ENCODE measurements around the gene TBCA. TPM values are rescaled to one million over a fixed set of nuclear protein-coding genes. Genes with fewer than 3 reads are reported as not detected.
A peak's percentile ranks its signal among the peaks of the same experiment; 100 is the strongest.

The TBCA gene, protein sequence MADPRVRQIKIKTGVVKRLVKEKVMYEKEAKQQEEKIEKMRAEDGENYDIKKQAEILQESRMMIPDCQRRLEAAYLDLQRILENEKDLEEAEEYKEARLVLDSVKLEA
- total RNA-seq = 100 to 1,000 TPM; 116 to 195 TPM

DNA sequence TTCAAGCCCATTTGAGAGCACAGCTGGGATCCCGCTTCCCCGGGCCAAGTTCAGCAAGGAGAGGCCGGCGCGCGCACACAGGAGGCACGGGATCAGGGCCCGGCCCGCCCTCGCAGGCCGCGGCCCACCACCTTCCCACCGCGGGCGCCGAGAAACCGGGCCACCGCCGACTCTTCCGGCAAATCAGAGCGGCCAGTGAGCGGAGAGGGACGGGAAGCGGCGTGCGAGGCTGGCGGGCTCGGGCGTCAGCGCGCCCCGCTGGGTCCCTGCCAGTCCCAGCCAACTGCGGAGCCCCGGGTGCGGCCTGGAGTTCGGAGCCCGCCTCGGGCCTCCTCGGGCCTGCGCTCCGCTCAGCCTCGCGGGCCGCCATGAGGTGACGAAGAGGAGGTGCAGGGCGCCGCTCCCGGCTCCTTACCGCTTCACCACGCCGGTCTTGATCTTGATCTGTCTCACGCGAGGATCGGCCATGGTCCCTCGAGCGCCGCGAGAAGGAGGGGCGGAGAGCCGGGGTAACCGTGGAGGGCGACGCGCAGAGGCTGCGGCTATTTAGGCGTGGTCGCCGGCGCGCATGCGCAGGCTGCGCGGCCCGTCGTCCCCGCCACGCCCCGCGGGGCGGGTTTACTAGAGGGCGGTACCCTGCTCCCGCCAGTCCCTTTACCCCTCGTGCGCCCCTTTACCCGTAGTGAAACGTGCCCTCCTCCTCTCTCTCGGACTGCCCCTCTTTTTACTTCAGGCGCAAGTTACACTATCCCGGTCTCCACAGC, at the start of gene TBCA:
TBCA (minus strand) TSS at position 550 of the 764 bp plus-strand sequence; CDS start at position 468, 82 bp downstream.
- no peaks in the 10 kb centered on the region for H3K9me3 Mint-ChIP-seq
- peak; percentile 91 for ATAC-seq (replicated peaks)
- H3K36me3 Mint-ChIP-seq (ENCODE audit: low read depth) = peaks cover 51% of the 10 kb centered on the region
- H3K27ac Mint-ChIP-seq = peak within 1 kb of the TSS; percentile 98
- H3K4me3 Mint-ChIP-seq = peak within 1 kb of the TSS; percentile 99
- H3K27me3 Mint-ChIP-seq = no peaks in the 10 kb centered on the region
- peaks cover 34% of the 10 kb centered on the region for H3K4me1 Mint-ChIP-seq

DNA sequence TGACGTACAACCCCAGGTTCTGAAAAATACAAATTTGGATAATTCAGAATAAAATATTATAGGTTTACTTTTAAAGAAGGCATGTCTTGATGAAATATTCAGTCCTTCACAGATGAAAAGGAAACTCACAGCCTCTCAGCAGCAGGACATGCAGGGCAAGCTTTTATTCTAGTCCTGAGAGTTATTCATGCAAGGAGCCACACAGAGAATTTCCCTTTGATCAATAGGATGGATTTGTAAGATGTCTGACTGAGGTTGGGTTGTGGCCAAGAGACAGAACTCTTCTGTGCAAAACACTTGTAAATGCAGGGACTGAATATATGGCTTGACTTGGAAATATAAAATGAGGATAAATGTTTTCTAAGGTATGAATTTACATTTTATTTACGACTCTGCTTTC, 48.8 kb upstream of the TBCA start:
- H3K4me3 Mint-ChIP-seq = no peak overlapping the region
- no peak for ATAC-seq (replicated peaks)
- no peaks in the 10 kb centered on the region for H3K4me1 Mint-ChIP-seq

DNA sequence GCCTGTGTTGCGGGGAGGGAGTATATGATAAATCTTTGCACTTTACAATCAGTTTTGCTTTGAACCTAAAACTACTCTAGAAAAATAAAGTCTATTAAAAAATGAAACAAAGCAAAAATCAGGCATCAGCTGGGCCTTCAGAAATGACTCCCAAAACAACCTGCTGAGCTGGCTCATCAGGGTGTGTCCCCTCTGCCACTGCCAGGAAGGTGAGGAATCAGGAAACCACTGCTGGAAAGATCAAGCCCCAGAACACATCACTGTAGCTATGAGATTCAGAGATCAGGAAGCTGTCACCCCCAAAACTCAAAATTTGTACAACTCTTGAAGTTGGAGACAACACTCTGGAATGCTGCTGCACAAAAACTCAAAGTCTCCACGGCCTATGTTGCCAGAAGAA, 40.5 kb upstream of the TBCA start:
- Mint-ChIP-seq H3K4me1 (no peaks in the 10 kb centered on the region), H3K9me3 (no peaks in the 10 kb centered on the region), H3K27me3 (peaks cover 3% of the 10 kb centered on the region), H3K27ac (no peak overlapping the region), H3K4me3 (no peak overlapping the region), H3K36me3 (ENCODE audit: low read depth) (no peaks in the 10 kb centered on the region)
- no peak for ATAC-seq (replicated peaks)

More for the DNA sequence above, 48.8 kb upstream of the TBCA start:
- Mint-ChIP-seq H3K36me3 (ENCODE audit: low read depth) (no peaks in the 10 kb centered on the region), H3K9me3 (no peaks in the 10 kb centered on the region), H3K27me3 (peaks cover 19% of the 10 kb centered on the region), H3K27ac (no peak overlapping the region)

DNA sequence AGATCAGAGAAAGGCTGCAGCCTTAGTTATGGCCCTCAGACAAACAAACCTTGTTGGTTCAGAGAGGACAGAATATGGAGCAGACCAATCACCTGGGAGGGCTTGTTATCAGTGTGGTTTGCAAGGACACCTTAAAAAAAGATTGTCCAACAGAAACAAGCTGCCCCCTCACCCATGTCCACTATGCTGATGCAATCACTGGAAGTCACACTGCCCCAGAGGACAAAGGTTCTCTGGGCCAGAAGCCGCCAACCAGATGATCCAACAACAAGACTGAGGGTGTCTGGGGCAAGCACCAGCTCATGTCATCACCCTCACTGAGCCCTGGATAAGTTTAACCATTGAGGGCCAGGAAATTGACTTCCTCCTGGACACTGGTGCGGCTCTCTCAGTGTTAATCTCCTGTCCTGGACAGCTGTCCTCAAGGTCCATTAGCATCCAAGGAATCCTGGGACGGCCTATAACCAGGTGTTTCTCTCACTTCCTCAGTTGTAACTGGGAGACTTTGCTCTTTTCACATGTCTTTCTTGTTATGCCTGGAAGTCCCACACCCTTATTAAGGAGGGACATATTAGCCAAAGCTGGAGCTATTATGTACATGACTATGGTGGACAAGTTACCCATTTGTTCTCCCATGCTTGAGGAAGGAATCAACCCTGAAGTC, 36.9 kb upstream of the TBCA start:
- Mint-ChIP-seq H3K36me3 (ENCODE audit: low read depth) (no peaks in the 10 kb centered on the region), H3K4me3 (no peak overlapping the region), H3K27ac (no peak overlapping the region), H3K9me3 (no peaks in the 10 kb centered on the region), H3K4me1 (no peaks in the 10 kb centered on the region), H3K27me3 (peaks cover 3% of the 10 kb centered on the region)
- no peak for ATAC-seq (replicated peaks)

DNA sequence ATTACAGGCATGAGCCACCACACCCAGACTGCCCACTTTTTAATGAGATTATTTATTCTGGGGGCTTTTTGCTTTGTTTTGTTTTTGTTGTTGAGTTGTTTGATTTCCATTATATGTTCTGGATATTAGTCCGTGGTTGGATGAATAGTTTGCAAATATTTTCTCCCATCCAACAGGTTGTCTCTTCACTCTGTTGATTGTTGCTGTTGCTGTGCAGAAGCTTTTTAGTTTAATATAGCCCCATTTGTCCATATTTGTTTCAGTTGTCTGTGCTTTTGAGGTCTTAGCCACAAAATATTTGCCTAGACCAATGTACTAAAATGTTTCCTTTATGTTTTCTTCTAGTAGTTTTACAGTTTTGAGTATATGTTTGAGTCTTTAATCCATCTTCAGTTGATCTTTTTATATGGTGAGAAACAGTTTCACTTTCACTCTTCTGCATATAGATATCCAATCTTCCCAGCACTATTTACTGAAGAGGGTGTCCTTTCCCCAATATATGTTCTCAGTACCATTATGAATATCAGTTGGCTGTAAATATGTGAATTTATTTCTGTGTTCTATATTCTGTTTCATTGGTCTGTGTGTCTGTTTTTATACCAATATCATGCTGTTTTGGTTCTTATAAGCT, 30.2 kb upstream of the TBCA start:
- H3K27me3 Mint-ChIP-seq = no peaks in the 10 kb centered on the region
- peak overlapping the region; percentile 65 for H3K4me3 Mint-ChIP-seq
- peaks cover 5% of the 10 kb centered on the region for H3K9me3 Mint-ChIP-seq
- peaks cover 7% of the 10 kb centered on the region for H3K4me1 Mint-ChIP-seq
- H3K36me3 Mint-ChIP-seq (ENCODE audit: low read depth) = no peaks in the 10 kb centered on the region
- peak overlapping the region; percentile 48 for H3K27ac Mint-ChIP-seq
- no peak for ATAC-seq (replicated peaks)

DNA sequence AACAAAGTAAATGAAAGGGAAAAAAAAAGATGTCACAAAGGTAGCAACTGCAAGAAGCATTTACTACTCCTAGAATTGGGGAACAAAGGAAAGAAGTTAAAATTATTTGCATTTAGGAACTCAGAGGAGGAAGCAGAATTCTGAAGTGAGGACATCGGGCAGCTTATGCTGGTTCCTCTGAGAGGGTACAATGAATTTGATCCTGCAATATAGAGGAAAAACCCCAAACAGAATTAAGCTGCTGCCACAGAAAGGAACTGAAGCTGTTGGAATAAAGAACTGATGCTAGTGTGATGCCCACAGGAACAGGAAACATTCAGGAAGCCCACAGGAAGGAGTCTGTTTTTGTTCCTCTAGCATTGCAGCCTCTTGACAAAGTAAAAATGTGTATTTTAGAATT, 22.3 kb upstream of the TBCA start:
- Mint-ChIP-seq H3K9me3 (peaks cover 8% of the 10 kb centered on the region), H3K4me1 (no peaks in the 10 kb centered on the region), H3K27me3 (peaks cover 38% of the 10 kb centered on the region), H3K36me3 (ENCODE audit: low read depth) (no peaks in the 10 kb centered on the region), H3K27ac (no peak overlapping the region), H3K4me3 (no peak overlapping the region)
- no peak for ATAC-seq (replicated peaks)

DNA sequence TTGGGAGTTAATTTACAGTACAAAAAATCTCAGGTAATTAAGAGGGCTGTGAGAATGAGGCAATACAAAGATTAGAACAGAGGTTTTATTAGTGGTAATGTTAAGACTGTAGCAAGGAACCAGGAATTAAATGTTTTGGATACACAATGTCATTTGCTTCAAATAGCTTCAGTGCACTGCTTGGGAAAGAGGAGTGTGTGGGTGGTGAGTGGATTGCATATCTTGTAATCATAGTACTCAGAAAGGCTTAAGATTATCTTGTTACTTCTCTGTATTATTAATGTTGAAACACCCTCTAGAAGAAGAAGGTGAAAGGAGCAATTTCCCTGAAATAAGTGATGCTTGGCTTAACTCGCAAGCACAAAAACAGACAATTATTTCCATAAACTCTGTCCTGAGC, 21.0 kb upstream of the TBCA start:
- H3K27me3 Mint-ChIP-seq = peaks cover 38% of the 10 kb centered on the region
- H3K4me3 Mint-ChIP-seq = no peak overlapping the region
- no peak overlapping the region for H3K27ac Mint-ChIP-seq
- H3K4me1 Mint-ChIP-seq = no peaks in the 10 kb centered on the region
- peaks cover 8% of the 10 kb centered on the region for H3K9me3 Mint-ChIP-seq
- ATAC-seq (replicated peaks) = no peak
- no peaks in the 10 kb centered on the region for H3K36me3 Mint-ChIP-seq (ENCODE audit: low read depth)

DNA sequence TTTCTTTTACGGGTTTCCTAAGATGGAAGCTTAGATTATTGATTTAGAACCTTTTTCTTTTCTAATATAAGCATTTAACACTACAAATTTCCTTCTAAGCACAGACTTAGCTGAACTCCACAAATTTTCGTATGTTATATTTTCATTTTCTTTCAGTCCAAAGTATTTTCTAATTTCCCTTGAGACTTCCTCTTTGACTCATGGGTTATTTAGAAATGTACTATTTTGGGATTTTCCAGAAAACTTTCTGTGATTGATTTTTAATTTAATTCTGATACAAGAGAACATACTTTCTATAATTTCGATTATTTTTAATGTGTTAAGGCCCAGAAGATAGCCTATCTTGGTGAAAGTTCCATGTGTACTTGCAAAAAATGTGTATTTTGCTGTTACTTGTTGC, 19.7 kb upstream of the TBCA start:
- no peak for ATAC-seq (replicated peaks)
- Mint-ChIP-seq H3K36me3 (ENCODE audit: low read depth) (no peaks in the 10 kb centered on the region), H3K4me3 (no peak overlapping the region), H3K4me1 (no peaks in the 10 kb centered on the region), H3K9me3 (peaks cover 4% of the 10 kb centered on the region), H3K27me3 (peaks cover 38% of the 10 kb centered on the region), H3K27ac (no peak overlapping the region)

DNA sequence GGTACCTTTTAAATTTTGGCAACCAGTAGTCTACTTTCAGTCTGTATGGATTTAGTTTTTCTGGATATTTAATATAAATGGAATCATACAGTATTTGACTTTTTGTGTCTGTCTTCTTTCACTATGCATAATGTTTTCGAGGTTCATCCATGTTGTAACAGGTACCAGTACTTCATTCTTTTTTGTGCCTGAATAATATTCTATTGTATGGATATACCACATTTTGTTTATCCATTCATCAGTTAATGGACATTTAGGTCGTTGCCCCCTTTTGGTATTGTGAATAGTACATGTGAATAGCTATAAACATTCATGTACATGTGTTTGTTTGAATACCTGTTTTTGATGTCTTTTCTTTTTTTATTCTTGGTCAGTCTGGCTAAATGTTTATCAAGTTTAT, 19.1 kb upstream of the TBCA start:
- no peak overlapping the region for H3K27ac Mint-ChIP-seq
- H3K9me3 Mint-ChIP-seq = peaks cover 4% of the 10 kb centered on the region
- H3K4me3 Mint-ChIP-seq = no peak overlapping the region
- H3K4me1 Mint-ChIP-seq = no peaks in the 10 kb centered on the region
- H3K36me3 Mint-ChIP-seq (ENCODE audit: low read depth) = no peaks in the 10 kb centered on the region
- peaks cover 38% of the 10 kb centered on the region for H3K27me3 Mint-ChIP-seq
- no peak for ATAC-seq (replicated peaks)

DNA sequence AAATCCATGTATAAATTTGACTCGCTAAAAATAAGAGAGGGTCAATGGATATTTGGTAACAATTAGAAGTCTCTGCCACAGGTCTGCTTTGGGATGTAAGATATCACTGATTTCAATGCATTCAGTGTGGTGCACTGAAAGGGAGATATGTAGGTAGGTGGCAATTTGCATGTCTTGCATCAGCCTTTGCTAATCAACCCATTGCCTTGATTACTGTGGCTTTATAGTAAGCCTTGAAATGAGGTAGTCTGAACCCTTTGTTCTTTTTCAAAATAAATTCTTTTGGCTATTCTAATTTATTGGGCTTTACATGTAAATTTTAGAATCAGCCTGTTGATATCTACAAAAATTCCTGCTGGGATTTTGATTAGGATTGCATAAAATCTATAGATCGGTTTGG, 15.8 kb upstream of the TBCA start:
- Mint-ChIP-seq H3K4me1 (no peaks in the 10 kb centered on the region), H3K4me3 (no peak overlapping the region), H3K9me3 (peaks cover 4% of the 10 kb centered on the region), H3K27ac (no peak overlapping the region), H3K36me3 (ENCODE audit: low read depth) (no peaks in the 10 kb centered on the region), H3K27me3 (peaks cover 15% of the 10 kb centered on the region)
- ATAC-seq (replicated peaks) = no peak

DNA sequence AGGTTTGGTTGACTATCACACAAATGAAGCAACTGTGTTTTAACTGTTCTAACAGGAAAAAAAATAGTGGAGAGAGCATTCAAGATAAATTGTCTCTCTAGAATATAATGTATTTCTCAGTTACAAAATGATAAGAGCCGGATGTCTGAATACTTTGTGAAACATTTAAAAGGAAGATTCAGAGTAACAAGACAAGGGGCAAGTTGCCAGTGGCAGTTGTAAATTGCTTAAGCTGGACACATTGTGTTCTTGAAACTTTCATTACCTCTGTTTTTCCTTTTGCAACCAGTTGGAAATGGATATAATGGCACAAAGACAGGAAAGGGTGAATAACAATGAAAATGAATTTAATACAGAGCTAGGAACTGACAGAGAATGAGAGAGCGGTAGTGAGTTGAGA, 15.2 kb upstream of the TBCA start:
- H3K9me3 Mint-ChIP-seq = peaks cover 4% of the 10 kb centered on the region
- H3K36me3 Mint-ChIP-seq (ENCODE audit: low read depth) = no peaks in the 10 kb centered on the region
- peaks cover 9% of the 10 kb centered on the region for H3K27me3 Mint-ChIP-seq
- H3K27ac Mint-ChIP-seq = no peak overlapping the region
- H3K4me3 Mint-ChIP-seq = no peak overlapping the region
- no peaks in the 10 kb centered on the region for H3K4me1 Mint-ChIP-seq
- ATAC-seq (replicated peaks) = no peak

DNA sequence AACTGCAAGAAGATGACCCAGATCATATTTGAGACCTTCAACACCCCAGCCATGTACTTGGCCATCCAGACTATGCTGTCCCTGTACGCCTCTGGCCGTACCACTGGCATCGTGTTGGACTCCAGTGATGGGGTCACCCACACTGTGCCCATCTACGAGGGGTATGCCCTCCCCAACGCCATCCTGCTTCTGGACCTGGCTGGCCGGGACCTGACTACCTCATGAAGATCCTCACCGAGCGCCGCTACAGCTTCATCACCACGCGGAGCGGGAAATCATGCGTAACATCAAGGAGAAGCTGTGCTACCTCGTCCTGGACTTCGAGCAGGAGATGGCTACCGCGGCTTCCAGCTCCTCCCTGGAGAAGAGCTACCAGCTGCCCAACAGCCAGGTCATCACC, 9.1 kb upstream of the TBCA start:
- ATAC-seq (replicated peaks) = no peak
- no peaks in the 10 kb centered on the region for H3K36me3 Mint-ChIP-seq (ENCODE audit: low read depth)
- H3K27ac Mint-ChIP-seq = no peak overlapping the region
- H3K9me3 Mint-ChIP-seq = no peaks in the 10 kb centered on the region
- H3K27me3 Mint-ChIP-seq = no peaks in the 10 kb centered on the region
- no peaks in the 10 kb centered on the region for H3K4me1 Mint-ChIP-seq
- no peak overlapping the region for H3K4me3 Mint-ChIP-seq

DNA sequence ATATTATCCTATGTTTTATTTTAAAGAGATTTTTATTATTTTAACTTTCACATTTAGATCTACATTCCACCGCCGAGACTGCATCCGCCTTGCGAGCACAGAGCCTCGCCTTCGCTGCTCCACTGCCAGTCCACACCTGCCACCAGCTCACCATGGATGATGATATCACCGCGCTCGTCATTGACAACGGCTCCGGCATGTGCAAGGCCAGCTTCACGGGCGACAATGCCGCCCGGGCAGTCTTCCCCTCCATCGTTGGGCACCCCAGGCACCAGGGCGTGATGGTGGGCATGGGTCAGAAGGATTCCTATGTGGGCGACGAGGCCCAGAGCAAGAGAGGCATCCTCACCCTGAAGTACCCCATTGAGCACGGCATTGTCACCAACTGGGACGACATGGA, 8.6 kb upstream of the TBCA start:
- no peak for ATAC-seq (replicated peaks)
- H3K4me1 Mint-ChIP-seq = no peaks in the 10 kb centered on the region
- H3K27ac Mint-ChIP-seq = no peak overlapping the region
- H3K36me3 Mint-ChIP-seq (ENCODE audit: low read depth) = no peaks in the 10 kb centered on the region
- no peaks in the 10 kb centered on the region for H3K9me3 Mint-ChIP-seq
- H3K27me3 Mint-ChIP-seq = no peaks in the 10 kb centered on the region
- H3K4me3 Mint-ChIP-seq = no peak overlapping the region

DNA sequence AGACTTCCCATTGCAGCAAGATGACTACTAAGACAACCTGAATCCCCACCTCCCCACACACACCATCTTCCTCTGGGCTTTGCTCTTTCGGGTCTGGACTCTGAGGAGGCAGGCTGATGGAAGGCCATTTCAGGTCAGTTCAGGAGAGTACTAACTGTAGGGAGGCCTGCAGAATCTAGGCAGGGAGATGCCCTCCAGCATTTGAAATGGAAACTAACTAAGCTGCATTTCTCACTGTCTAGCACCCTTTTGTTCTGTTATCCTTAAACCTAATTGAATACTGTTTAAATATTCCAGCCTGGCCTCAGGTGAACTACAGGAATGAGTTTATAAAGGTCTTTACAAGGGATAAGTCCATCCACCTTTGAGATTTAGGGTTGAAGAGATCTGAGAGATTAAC, 4.9 kb upstream of the TBCA start:
- no peaks in the 10 kb centered on the region for H3K9me3 Mint-ChIP-seq
- no peak overlapping the region for H3K4me3 Mint-ChIP-seq
- ATAC-seq (replicated peaks) = no peak
- H3K4me1 Mint-ChIP-seq = peaks cover 6% of the 10 kb centered on the region
- no peak overlapping the region for H3K27ac Mint-ChIP-seq
- no peaks in the 10 kb centered on the region for H3K27me3 Mint-ChIP-seq
- H3K36me3 Mint-ChIP-seq (ENCODE audit: low read depth) = peaks cover 7% of the 10 kb centered on the region

Data from activated T-helper 17 cell treated with anti-CD3 and anti-CD28 coated beads, Interleukin-2, amount 50 U/mL, for 72 hours (primary cell).